Activated T-helper 2 cell treated with anti-CD3 and anti-CD28 coated beads, Interferon-gamma antibody, Interleukin-2, Interleukin-4, amounts not matched to agents 10 μg/mL and 5 μg/mL and 100 μg/mL, durations not matched to agents 14 hours and 24 hours and 36 hours (primary cell): ENCODE measurements around the gene MED15. TPM values are rescaled to one million over a fixed set of nuclear protein-coding genes. Genes with fewer than 3 reads are reported as not detected.

ENCODE experiments used
- DNase-seq: peaks from one replicate; pipeline ENCODE4 v3.0.0; 2021; ENCODE audit warnings: low spot score
- H3K27ac Mint-ChIP-seq: one replicate; pipeline ENCODE4 v1.8.0; 2021; ENCODE audit warnings: mixed read lengths
- H3K27me3 Mint-ChIP-seq: one replicate; pipeline ENCODE4 v1.8.0; 2021; ENCODE audit warnings: low read depth, mixed read lengths
- H3K36me3 Mint-ChIP-seq: one replicate; pipeline ENCODE4 v1.8.0; 2021; ENCODE audit warnings: low read depth, mixed read lengths
- H3K4me1 Mint-ChIP-seq: one replicate; pipeline ENCODE4 v1.8.0; 2021; ENCODE audit warnings: low read depth, mixed read lengths
- H3K4me3 Mint-ChIP-seq: one replicate; pipeline ENCODE4 v1.8.0; 2021; ENCODE audit warnings: low read depth, mild to moderate bottlenecking, moderate library complexity, mixed read lengths
- H3K9me3 Mint-ChIP-seq: one replicate; pipeline ENCODE4 v1.8.0; 2021; ENCODE audit warnings: mixed read lengths
- intact Hi-C: fragments of 100-400 bp; cut with micrococcal nuclease; formaldehyde crosslinking; loops from one replicate; pipeline ENCODE4 v1.15.1; 2023
- total RNA-seq: library from RNA; stranded (reverse); gene quantifications from 2 replicates; pipeline ENCODE4 v1.2.3, GENCODE V29; 2022

Gene MED15
- total RNA-seq, 1 donor from 2014 or later = 123 TPM

- no peak for DNase-seq
- intact Hi-C loops = no loop called here
- Mint-ChIP-seq H3K4me3 (no peak overlapping the region), H3K27ac (no peak overlapping the region), H3K27me3 (no peaks in the 10 kb centered on the region), H3K36me3 (peaks cover 64% of the 10 kb centered on the region), H3K9me3 (no peaks in the 10 kb centered on the region), H3K4me1 (peaks cover 13% of the 10 kb centered on the region)
Observed at GRCh38 chr22:20578192-20578591, 70.8 kb downstream of the MED15 start.

GRCh38 chr22:20578707-20579106 is 71.3 kb downstream of the MED15 start:
- no peaks in the 10 kb centered on the region for H3K9me3 Mint-ChIP-seq
- no peak overlapping the region for H3K27ac Mint-ChIP-seq
- peaks cover 13% of the 10 kb centered on the region for H3K4me1 Mint-ChIP-seq
- DNase-seq = no peak
- intact Hi-C loops = no loop called here
- no peak overlapping the region for H3K4me3 Mint-ChIP-seq
- no peaks in the 10 kb centered on the region for H3K27me3 Mint-ChIP-seq
- H3K36me3 Mint-ChIP-seq = peaks cover 61% of the 10 kb centered on the region

DNA sequence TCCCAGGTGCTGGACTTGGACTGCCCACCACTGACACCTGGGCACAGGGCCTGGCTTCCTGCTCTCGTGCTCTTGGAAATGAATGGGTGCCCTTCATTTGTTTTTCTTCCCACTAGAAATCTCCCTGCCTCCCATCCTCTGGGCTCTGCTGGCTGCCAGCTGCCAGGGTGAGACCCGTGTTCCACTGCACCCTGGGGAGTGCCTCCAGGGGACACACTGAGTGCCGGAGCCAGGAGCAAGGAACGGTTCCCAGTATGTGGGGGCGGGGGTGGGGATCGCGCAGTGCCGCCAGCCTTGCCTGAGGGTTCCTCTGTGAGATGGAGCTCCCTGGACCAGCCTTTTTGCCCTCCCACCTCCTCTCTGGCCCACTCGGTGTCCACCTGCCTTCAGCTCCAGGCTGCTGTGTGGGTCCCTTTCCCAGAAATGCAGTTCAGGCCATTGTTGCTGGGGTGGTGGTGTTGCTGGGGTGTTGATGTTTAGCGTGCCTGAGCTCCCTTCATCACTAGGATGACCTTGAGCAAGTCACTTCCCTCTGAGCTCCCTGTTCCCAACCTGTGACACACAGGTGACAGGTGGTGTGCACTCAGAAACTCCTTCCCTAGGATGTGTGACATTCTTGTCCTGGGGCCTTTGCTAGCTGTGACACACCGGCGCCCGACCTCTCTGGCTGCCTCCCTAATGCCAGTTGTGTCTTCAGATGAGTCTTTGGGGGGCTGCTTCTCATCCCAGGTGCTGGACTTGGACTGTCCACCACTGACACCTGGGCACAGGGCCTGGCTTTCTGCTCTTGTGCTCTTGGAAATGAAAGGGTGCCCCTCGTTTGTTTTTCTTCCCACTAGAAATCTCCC is 72.1 kb downstream of the MED15 start:
- peaks cover 60% of the 10 kb centered on the region for H3K36me3 Mint-ChIP-seq

DNA sequence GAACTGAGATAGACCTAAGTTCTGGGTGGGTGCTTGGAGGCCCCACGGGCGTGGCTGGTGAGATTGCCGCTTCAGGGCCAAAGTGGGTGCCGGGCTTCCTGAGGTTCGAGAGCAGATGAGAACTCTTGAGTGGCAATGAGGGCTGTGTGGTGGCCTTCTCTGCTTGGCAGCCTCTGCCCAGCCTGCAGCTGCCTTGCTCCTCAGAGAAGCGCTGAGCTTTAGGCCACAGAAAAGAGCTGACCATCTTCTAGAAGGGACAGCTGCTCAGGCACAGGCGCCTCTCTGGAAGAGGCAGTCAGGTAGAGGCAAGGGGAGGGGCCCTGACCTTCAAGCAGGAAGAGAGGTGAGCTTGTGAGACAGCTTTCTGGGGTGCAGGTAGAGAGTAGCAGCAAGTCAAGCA is 72.8 kb downstream of the MED15 start:
- H3K4me3 Mint-ChIP-seq = no peak overlapping the region
- intact Hi-C loops = no loop called here
- H3K36me3 Mint-ChIP-seq = peaks cover 56% of the 10 kb centered on the region
- H3K9me3 Mint-ChIP-seq = no peaks in the 10 kb centered on the region
- H3K27ac Mint-ChIP-seq = no peak overlapping the region
- peaks cover 13% of the 10 kb centered on the region for H3K4me1 Mint-ChIP-seq
- DNase-seq = no peak
- no peaks in the 10 kb centered on the region for H3K27me3 Mint-ChIP-seq

More for the DNA sequence above, 72.1 kb downstream of the MED15 start:
- H3K27ac Mint-ChIP-seq = no peak overlapping the region
- no peak for DNase-seq
- H3K4me1 Mint-ChIP-seq = peaks cover 13% of the 10 kb centered on the region
- no peaks in the 10 kb centered on the region for H3K27me3 Mint-ChIP-seq
- intact Hi-C loops = no loop called here
- H3K9me3 Mint-ChIP-seq = no peaks in the 10 kb centered on the region
- no peak overlapping the region for H3K4me3 Mint-ChIP-seq

DNA sequence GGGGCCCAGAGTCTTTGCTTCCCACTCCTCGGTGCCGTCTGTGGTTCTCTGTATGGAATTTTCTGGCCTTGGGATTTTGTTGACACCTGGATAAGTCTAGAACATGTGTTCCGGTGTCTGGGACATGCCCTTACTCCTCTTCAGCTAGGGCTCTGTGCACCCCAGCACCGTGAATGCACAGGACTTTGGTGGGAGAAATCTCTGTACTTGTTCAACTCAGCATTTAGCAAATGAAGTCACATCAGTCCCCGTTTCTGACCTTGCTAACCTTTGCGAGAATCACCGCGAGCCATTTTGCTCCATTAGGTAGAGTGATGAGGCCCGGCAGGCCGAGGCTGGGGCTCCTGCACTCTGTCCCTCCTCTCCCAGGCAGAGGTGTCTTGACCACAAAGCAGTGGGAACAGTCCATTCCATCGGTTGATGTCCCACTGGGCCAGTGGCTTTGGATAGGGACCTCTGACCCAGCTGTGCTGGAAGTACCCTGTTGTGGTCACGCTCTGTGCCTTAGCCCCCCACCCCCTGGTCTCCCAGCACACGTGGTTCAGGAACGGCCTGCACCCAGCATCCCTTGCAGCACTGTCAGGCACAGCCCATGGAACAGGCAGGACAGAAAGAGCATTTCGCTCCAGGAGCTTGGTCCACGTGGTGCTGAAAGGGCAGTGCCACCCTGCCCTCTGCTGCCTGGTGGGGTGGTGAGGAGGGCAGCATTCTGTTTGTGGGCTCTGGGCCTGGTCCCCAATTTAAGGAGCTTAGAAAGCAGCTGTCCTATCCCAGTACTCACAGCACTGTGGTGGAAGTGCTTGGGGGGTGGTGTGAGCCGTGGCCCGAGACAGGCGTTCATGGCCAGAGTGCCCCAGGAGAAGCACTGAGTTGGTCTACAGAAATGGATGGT is 73.4 kb downstream of the MED15 start:
- Mint-ChIP-seq H3K9me3 (no peaks in the 10 kb centered on the region), H3K36me3 (peaks cover 59% of the 10 kb centered on the region), H3K27ac (no peak overlapping the region), H3K27me3 (no peaks in the 10 kb centered on the region), H3K4me3 (no peak overlapping the region), H3K4me1 (peaks cover 13% of the 10 kb centered on the region)
- intact Hi-C loops = no loop called here
- DNase-seq = no peak

GRCh38 chr22:20581503-20582170 is 74.2 kb downstream of the MED15 start:
- intact Hi-C loops = no loop called here
- no peaks in the 10 kb centered on the region for H3K27me3 Mint-ChIP-seq
- no peak overlapping the region for H3K27ac Mint-ChIP-seq
- no peak overlapping the region for H3K4me3 Mint-ChIP-seq
- peaks cover 61% of the 10 kb centered on the region for H3K36me3 Mint-ChIP-seq
- H3K4me1 Mint-ChIP-seq = peaks cover 7% of the 10 kb centered on the region
- no peak for DNase-seq
- H3K9me3 Mint-ChIP-seq = no peaks in the 10 kb centered on the region

GRCh38 chr22:20582171-20582511 is 74.7 kb downstream of the MED15 start:
- H3K27me3 Mint-ChIP-seq = no peaks in the 10 kb centered on the region
- no peaks in the 10 kb centered on the region for H3K9me3 Mint-ChIP-seq
- no peak overlapping the region for H3K27ac Mint-ChIP-seq
- no peak overlapping the region for H3K4me3 Mint-ChIP-seq
- DNase-seq = no peak
- H3K36me3 Mint-ChIP-seq = peaks cover 66% of the 10 kb centered on the region
- intact Hi-C loops = no loop called here
- H3K4me1 Mint-ChIP-seq = peaks cover 4% of the 10 kb centered on the region

- Mint-ChIP-seq H3K36me3 (peaks cover 61% of the 10 kb centered on the region), H3K27me3 (no peaks in the 10 kb centered on the region), H3K9me3 (no peaks in the 10 kb centered on the region), H3K4me3 (no peak overlapping the region), H3K27ac (no peak overlapping the region), H3K4me1 (no peaks in the 10 kb centered on the region)
- intact Hi-C loops = no loop called here
- DNase-seq = no peak
Observed at GRCh38 chr22:20582520-20583361, 75.3 kb downstream of the MED15 start.

DNA sequence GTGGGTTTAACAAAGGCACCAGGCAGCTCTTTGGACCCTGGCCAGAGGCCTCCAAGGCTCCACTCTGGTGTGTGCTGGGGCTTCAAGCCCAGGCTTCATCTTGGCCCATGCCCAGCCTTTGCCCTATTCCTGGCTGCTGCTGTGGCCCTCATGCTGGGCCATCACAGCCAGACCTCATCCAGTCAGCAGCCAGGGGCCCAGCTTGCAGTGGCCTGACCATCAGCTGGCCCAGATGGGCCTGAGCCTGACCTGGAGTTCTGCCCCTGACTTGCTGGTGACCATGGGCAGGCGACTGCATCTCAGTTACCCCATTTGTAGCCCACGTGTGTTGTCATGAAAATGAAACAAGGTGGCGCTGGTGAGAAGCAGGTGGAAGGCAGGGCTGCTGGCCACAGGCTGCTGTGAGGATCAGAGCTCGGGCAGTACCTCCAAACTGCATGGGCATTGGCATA is 76.1 kb downstream of the MED15 start:
- Mint-ChIP-seq H3K27ac (no peak overlapping the region), H3K27me3 (no peaks in the 10 kb centered on the region), H3K4me1 (no peaks in the 10 kb centered on the region), H3K4me3 (no peak overlapping the region), H3K36me3 (peaks cover 55% of the 10 kb centered on the region), H3K9me3 (no peaks in the 10 kb centered on the region)
- DNase-seq = no peak
- intact Hi-C loops = no loop called here

- peaks cover 49% of the 10 kb centered on the region for H3K36me3 Mint-ChIP-seq
- DNase-seq = no peak
- H3K4me1 Mint-ChIP-seq = no peaks in the 10 kb centered on the region
- H3K9me3 Mint-ChIP-seq = no peaks in the 10 kb centered on the region
- no peaks in the 10 kb centered on the region for H3K27me3 Mint-ChIP-seq
- no peak overlapping the region for H3K27ac Mint-ChIP-seq
- intact Hi-C loops = no loop called here
- H3K4me3 Mint-ChIP-seq = no peak overlapping the region
Observed at GRCh38 chr22:20584029-20584871, 76.8 kb downstream of the MED15 start.

GRCh38 chr22:20584872-20585638 is 77.6 kb downstream of the MED15 start:
- Mint-ChIP-seq H3K27ac (no peak overlapping the region), H3K4me1 (no peaks in the 10 kb centered on the region)
- intact Hi-C loops = no loop called here

More at GRCh38 chr22:20584872-20585638, 77.6 kb downstream of the MED15 start:
- no peak overlapping the region for H3K4me3 Mint-ChIP-seq
- no peak for DNase-seq
- H3K27me3 Mint-ChIP-seq = no peaks in the 10 kb centered on the region
- peaks cover 41% of the 10 kb centered on the region for H3K36me3 Mint-ChIP-seq
- no peaks in the 10 kb centered on the region for H3K9me3 Mint-ChIP-seq
